Eye (tissue), 1 donor: ENCODE data around the gene ETS1.

Experiments used
- DNase-seq: peaks from one replicate; pipeline ENCODE4 v3.0.0-alpha.2; 2015

The ETS1 gene

GRCh38 chr11:128565881-128566280 is 21.5 kb downstream of the ETS1 start:
- no peak for DNase-seq

- DNase-seq, result no peak
Observed at GRCh38 chr11:128564642-128565245, 22.6 kb downstream of the ETS1 start.

DNA sequence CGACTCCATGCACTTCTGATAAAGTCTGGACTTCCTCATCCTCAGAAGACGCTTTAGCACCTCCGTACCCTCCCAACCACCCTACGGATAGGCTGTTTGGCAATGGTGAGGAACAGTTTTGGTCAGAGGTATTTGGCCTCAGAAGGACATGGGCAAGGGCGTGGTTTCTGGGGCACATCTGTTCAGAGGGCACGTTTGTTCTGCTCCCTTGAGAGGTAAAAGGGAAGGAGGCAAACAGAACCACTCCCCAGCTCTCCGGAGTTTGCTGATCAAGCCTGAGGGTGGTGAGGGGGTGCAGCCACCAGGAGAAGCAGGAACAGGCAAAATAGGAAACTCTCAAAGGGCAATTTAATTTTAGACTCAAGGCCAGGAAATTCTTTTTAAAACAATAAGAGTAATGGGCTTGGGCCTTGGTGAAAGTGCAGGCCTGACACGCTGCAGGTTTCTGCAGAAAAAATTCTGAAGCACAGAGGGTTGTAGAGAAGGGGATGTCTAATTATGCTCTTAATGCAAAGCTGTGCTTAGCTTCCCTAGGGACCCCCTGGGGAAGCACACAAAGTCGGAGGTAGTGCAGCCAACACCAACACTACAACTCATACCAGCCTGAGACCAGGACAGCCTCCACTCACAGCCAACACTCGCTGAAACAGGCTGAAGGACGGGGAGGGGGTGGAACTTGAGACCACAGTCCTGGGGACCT is 23.3 kb downstream of the ETS1 start:
- no peak for DNase-seq

- DNase-seq, result no peak
Observed at GRCh38 chr11:128563308-128563707, 24.1 kb downstream of the ETS1 start.

- no peak for DNase-seq
Observed at GRCh38 chr11:128559496-128560103, 27.8 kb downstream of the ETS1 start.

GRCh38 chr11:128555606-128556005 is 31.8 kb downstream of the ETS1 start:
- DNase-seq, result no peak

- peak; percentile 75 for DNase-seq
Observed at GRCh38 chr11:128553662-128554362, 33.5 kb downstream of the ETS1 start.

DNA sequence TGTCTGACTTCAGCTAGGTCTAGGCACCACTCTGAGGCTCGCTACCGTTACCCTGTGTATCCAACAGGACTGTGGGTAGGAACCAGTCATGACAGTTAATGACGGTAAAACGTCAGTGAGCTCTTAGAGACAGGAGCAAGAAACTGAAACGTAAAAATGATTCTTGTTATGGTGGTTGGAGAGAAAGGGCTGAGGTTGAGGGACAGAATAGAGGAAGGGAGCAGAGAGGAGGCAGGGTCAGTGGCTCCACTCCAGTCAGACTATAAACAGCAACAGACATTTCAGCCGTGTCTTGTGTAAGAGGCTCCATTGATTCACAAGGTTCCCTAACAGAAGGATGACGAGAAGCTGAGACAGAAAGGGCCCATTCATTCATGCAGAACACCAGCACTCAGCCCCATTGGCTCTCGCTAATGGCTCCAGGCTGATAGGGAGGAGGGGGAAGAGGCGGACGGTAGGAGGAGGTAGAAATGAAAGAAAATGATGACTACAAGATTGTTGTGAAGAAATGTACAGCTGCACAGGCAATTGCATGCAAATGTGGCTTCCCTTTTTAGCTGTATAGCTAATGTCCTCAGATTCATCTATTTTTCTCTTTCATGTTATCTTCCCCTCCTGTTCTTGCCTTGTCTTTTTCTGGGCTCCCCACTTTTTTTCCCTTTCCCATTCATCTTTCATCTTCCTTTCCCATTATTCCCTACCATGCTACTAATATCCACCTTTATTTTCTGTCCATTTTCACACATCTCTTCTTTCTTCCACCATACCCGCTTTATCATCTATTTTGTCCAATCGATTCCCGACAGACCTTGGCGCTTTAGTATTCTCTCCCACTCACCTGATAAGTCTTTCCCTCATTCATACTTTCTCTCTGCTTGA is 34.3 kb downstream of the ETS1 start:
- DNase-seq, result peak; percentile 57

GRCh38 chr11:128551611-128552335 is 35.6 kb downstream of the ETS1 start:
- DNase-seq, result no peak

- DNase-seq, result no peak
Observed at GRCh38 chr11:128551058-128551457, 36.3 kb downstream of the ETS1 start.

DNA sequence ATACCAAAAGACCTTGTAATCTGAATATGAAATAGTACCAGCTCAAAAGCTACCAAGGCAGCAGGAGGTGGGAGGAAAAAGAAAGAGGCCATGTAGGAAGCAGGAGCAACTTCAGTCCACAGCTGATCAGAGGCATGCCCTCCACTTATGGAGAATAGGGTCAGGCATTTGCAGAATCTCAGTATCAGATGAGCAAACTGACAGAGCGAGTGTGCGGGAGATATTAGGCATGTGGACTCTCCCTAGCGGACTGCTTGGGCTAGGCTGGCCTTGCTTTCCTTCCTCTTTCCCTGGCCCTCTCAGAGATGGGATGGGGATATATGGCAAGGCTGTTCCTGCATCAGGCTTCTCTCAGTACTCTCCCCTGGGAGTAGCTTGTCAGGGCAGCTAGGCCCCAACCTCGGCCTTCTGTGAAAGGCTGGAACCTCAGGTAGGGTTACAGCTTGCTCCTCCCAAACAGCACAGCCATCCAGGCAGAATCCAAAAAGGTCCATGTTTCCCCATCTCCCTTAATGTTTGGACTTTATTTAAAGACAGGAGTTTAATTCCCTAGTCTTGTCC is 37.0 kb downstream of the ETS1 start:
- no peak for DNase-seq

GRCh38 chr11:128549256-128549944 is 38.0 kb downstream of the ETS1 start:
- peak; percentile 34 for DNase-seq

DNA sequence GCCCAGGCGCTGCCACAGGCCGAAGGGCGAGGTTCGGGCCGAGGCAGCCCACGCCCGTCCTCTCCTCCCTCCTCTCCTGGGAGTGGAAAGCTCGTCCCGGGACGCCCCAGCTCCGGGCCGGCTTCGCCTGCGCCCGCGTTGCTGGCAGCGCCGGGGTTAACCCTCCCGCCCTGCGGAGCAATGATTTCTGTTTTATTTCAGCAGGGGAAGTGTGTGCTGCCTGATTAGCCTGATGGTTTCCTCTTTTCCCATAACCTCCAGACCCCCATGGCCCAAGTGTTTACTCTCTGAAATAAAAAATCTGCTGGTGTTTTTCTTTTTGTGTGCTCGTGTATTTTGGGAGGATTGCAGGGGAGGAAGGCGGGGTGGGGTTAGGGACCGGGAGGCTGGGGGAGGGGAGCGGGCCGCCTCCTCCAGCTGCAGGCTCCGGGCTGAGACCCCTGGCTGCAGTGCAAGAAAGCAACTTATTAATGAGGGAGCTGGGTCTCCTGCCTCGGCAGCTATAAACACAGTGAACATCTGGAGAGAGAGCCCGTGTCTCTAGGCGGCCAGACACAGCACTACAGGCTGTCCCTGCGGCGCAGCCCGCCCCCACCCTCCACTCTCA is 38.6 kb downstream of the ETS1 start:
- peak; percentile 69 for DNase-seq

- DNase-seq, result no peak
Observed at GRCh38 chr11:128547946-128548648, 39.3 kb downstream of the ETS1 start.

DNA sequence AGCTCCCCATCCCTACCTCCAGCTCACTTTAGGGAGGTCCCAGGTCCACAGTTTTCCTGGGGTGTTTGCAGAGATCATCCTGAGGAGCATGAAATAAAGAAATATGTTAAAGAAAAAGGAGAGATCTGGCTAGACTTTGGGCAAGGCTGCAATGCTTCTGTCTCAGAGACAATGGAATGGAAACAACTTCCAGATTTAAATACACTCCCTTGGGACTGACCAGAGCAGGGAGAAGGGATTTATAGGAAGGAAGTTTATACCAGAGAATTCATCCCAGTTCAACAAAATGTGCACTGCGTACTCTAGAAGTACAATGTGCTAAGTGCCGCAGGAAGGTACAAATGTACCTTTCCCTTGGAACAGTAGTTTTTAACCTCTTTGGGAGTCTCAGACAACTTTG is 40.4 kb downstream of the ETS1 start:
- DNase-seq, result no peak

GRCh38 chr11:128544471-128545051 is 42.8 kb downstream of the ETS1 start:
- DNase-seq, result peak; percentile 46

DNA sequence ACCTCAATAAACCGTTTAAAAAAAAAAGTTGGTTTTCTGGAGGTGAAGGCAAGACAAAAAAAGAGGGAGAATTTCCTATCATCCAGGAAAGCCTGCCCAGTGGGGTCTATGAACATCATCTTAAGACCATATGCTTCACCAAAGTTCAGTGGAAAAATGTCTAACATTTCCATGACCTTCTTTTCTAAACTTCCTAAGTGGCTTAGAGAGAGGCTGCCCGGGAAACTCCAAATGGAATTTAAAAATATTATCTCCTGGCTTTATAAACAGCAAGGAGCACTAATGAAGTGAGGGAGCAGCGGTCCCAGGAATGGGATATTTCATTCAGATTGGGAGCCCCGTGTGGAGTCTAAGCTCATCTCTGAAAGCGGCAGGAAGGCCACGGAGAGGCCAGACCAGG is 46.9 kb downstream of the ETS1 start:
- no peak for DNase-seq

- no peak for DNase-seq
Observed at GRCh38 chr11:128536506-128536905, 50.9 kb downstream of the ETS1 start.
